ES-I3 (cell line): ENCODE measurements around the gene PLK2.

Source experiments
- H3K36me3 ChIP-seq: 2 replicates; pipeline ENCODE4 v1.6.1; 2013; ENCODE audit warnings: mild to moderate bottlenecking, low read length, control low read depth, moderate library complexity; ENCODE audit not compliant: insufficient read depth
- H3K4me1 ChIP-seq: 2 replicates; pipeline ENCODE4 v1.6.1; 2013; ENCODE audit warnings: mild to moderate bottlenecking, control low read depth, low read length; ENCODE audit not compliant: insufficient read depth
- H3K9ac ChIP-seq: 2 replicates; pipeline ENCODE4 v1.6.1; 2013; ENCODE audit warnings: low read depth, mild to moderate bottlenecking, low read length, moderate library complexity
- H3K9me3 ChIP-seq: 2 replicates; pipeline ENCODE4 v1.6.1; 2013; ENCODE audit warnings: mild to moderate bottlenecking, low read length, moderate library complexity; ENCODE audit not compliant: control insufficient read depth, insufficient read depth

Gene PLK2

DNA sequence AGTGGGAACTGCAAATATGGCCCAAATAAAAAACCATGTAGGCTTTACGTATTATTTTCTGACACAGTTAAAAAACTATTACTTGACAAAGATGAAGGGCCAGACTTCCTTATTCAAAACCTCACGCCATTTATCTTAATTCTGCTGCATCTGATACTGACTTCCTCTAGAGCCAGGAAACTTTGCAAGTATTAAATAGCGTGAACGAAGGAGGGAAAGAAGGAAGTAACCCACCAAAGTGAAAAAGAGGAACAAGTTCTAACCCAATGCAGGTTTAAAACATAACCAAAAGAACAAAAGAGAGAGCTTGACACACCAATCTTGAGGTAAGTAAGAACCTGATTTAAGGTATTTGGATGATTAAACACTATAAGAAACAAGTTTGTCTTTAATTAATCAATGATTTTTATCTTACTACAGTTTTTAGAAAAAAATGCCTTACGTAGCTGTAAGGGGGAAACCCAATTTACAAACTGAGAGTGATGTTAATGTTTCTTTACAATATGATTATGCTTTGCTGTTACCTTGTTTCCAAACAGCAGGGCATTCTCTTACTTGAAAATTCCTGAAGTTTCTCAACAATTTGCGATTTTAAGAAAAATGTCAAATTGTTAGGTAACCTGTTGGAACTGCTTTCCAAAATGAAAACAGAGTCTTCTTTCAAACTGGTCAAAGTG, 31.5 kb upstream of the PLK2 start, which contains the start of gene GAPT:
TSS of gene GAPT (plus strand) at position 220 of the 677 bp plus-strand sequence. CDS start 3,102 bp downstream, outside the sequence.
- Histone ChIP-seq H3K9me3 (no peaks in the 10 kb centered on the region; the same call in 1 of the 2 replicates), H3K4me1 (peaks cover 8% of the 10 kb centered on the region; the same call in 1 of the 2 replicates), H3K9ac (no peak within 1 kb of the TSS)

DNA sequence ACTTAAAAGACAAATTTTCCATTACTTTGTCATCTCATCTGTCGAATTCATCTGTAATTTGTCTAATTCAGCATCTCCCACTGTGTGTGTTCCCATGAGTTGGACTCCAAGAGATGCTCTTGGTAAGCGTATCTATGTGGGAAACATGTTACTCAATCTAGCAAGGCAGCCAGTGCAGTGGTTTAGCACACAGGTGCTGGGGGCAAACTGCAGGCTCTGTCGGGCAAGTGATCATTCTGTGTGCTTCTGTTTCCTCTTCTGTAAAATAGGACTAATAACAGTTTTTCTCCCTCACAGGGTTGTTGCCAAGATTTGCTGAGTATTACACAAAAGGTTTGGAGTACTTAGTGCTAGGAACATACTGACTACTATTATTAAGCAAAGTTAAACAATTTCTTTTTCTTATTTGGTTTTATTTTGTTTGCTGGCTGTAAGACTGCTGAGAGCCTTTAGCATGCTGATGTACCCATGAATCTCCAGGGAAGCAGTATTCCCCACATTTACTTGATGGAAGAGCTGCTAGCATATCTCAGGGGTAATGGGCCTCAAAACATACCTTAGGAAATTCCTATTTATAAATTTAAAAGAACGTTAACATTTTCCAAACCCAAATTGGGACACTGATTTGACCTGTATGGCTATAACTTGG, 30.6 kb upstream of the PLK2 start:
- no peaks in the 10 kb centered on the region; the same call in 1 of the 2 replicates for H3K9me3 ChIP-seq
- no peak overlapping the region for H3K9ac ChIP-seq
- H3K4me1 ChIP-seq = peaks cover 8% of the 10 kb centered on the region; the same call in 1 of the 2 replicates
- no peaks in the 10 kb centered on the region for H3K36me3 ChIP-seq

More for the DNA sequence above, 31.5 kb upstream of the PLK2 start, which contains the start of gene GAPT:
- H3K36me3 ChIP-seq = no peaks in the 10 kb centered on the region

GRCh38 chr5:58486290-58486689, 26.4 kb upstream of the PLK2 start:
- Histone ChIP-seq H3K36me3 (no peaks in the 10 kb centered on the region), H3K9me3 (no peaks in the 10 kb centered on the region; the same call in 1 of the 2 replicates), H3K4me1 (peaks cover 6% of the 10 kb centered on the region; the same call in 1 of the 2 replicates), H3K9ac (no peak overlapping the region)

- Histone ChIP-seq H3K36me3 (no peaks in the 10 kb centered on the region), H3K9me3 (no peaks in the 10 kb centered on the region), H3K4me1 (no peaks in the 10 kb centered on the region), H3K9ac (no peak overlapping the region)
These were observed 24.6 kb upstream of the PLK2 start for GRCh38 chr5:58484505-58484904.

GRCh38 chr5:58482536-58482935, 22.6 kb upstream of the PLK2 start:
- H3K36me3 ChIP-seq = no peaks in the 10 kb centered on the region
- H3K9ac ChIP-seq = no peak overlapping the region
- no peaks in the 10 kb centered on the region for H3K4me1 ChIP-seq
- H3K9me3 ChIP-seq = no peaks in the 10 kb centered on the region

GRCh38 chr5:58481828-58482227, 21.9 kb upstream of the PLK2 start:
- Histone ChIP-seq H3K36me3 (no peaks in the 10 kb centered on the region), H3K9ac (no peak overlapping the region), H3K9me3 (no peaks in the 10 kb centered on the region), H3K4me1 (no peaks in the 10 kb centered on the region)

DNA sequence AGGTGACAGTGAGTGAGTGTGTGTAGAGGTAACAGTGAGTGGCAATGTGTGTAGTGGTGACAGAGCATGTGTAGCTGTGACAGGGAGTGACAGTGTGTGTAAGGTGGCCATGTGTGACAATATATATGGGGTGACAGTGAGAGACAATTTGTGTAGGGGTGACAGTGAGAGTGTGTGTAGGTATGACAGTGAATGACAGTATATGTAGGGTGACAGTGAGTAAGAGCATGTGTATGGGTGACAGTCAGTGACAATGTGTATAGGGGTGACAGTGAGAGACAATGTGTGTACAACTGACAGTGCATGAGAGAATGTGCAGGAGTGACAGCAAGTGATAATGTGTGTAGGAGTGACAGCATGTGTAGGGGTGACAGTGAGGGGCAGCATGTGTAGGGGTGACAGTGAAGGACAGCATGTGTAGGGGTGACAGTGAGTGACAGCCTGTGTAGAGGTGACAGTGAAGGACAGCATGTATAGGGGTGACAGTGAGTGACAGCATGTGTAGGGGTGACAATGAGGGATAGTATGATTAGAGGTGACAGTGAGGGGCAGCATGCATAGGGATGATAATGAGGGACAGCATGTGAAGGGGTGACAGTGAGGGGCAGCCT, 21.3 kb upstream of the PLK2 start:
- Histone ChIP-seq H3K9ac (no peak overlapping the region), H3K4me1 (no peaks in the 10 kb centered on the region), H3K36me3 (no peaks in the 10 kb centered on the region), H3K9me3 (peaks cover 4% of the 10 kb centered on the region; the same call in 1 of the 2 replicates)

GRCh38 chr5:58477760-58478376, 18.0 kb upstream of the PLK2 start:
- Histone ChIP-seq H3K9ac (no peak overlapping the region), H3K4me1 (no peaks in the 10 kb centered on the region), H3K36me3 (no peaks in the 10 kb centered on the region), H3K9me3 (peaks cover 22% of the 10 kb centered on the region; the same call in 1 of the 2 replicates)

- H3K9ac ChIP-seq = no peak overlapping the region
- H3K9me3 ChIP-seq = peaks cover 22% of the 10 kb centered on the region; the same call in 1 of the 2 replicates
- H3K4me1 ChIP-seq = no peaks in the 10 kb centered on the region
- H3K36me3 ChIP-seq = no peaks in the 10 kb centered on the region
These were observed 15.5 kb upstream of the PLK2 start for GRCh38 chr5:58475404-58475803.

DNA sequence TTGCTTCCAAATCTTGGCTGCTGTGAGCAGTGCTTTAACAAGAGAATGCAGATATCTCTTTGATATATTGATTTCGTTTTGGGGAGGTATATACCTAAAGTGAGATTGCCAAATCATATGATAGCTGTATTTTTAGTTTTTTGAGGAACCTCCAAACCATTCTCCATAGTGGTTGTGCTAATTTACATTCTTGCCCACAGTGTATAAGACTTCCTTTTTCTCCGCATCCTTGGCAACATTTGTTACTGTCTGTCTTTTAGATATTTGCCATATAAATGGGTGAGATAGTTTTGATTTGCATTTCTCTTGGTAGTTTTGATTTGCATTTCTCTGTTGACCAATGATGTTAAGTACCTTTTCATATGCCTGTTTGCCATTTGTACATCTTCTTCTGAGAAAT, 10.0 kb upstream of the PLK2 start:
- Histone ChIP-seq H3K9ac (no peak overlapping the region), H3K9me3 (peaks cover 9% of the 10 kb centered on the region), H3K36me3 (no peaks in the 10 kb centered on the region), H3K4me1 (no peaks in the 10 kb centered on the region)

- H3K9me3 ChIP-seq = no peaks in the 10 kb centered on the region; the same call in 1 of the 2 replicates
- no peak overlapping the region for H3K9ac ChIP-seq
- no peaks in the 10 kb centered on the region for H3K36me3 ChIP-seq
- 0 out of 2 replicates have a peak, but pooled peaks cover 3% of the 10 kb centered on the region for H3K4me1 ChIP-seq
These were observed 7.1 kb upstream of the PLK2 start for GRCh38 chr5:58466939-58467338.

DNA sequence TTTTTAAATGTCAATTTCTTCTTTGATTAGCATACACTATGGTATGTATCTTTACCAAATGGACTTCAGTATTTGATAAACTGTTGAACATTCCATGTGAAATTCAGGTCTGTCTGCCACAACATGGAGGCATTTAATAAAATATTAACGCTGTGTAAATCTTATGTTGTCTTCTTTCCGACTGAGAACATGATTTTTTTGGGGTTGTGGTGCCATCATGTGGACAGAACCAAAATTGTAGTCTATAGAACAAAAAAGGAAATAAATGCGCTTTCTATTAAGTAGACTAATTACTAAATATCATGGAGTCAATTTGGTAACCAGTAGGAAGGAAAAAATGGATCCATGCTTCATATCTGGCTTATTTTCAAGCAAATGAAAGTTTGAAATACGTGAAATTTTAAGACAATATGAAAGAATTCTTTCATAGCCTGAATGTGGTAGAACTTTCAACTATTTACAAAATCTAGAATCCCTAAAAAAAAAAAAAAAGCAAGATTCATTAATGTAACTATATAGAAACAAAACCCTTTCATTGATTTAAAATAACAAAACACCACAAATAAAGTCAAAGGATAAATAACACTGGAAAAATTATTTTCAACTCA, 2.8 kb upstream of the PLK2 start:
- no peak overlapping the region for H3K9ac ChIP-seq
- peaks cover 9% of the 10 kb centered on the region for H3K36me3 ChIP-seq
- no peaks in the 10 kb centered on the region; the same call in 1 of the 2 replicates for H3K9me3 ChIP-seq
- peaks cover 3% of the 10 kb centered on the region; the same call in 1 of the 2 replicates for H3K4me1 ChIP-seq

DNA sequence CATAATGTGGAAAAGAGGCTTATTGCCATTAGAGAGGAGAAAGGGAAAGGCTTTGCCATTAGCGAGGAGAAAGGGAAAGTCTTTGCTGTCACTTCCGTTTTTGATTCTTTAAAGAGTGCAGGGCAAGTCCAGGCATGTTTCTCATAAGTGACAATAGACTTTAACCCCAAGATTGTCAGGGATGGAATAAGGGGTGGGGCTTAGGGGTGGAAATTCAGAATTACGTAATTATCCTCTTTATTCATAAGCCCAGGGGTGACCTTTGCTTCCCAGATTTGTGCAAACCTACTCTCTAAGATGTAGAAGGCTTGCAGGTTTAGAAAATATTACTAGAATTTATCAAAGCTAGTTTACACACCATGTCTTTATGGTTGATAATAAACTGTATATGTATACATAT, 2.3 kb upstream of the PLK2 start:
- peaks cover 14% of the 10 kb centered on the region for H3K36me3 ChIP-seq
- H3K4me1 ChIP-seq = peaks cover 3% of the 10 kb centered on the region; the same call in 1 of the 2 replicates
- no peaks in the 10 kb centered on the region; the same call in 1 of the 2 replicates for H3K9me3 ChIP-seq
- H3K9ac ChIP-seq = no peak overlapping the region
